Neural progenitor cell (in vitro differentiated cells): ENCODE measurements around the gene DNAJB12.

Source experiments
- EZH2 ChIP-seq: fragments of 200-600 bp; sonication (generic); IDR thresholded peaks from 2 replicates; pipeline ENCODE4 v1.6.1; 2017; ENCODE audit warnings: antibody characterized with exemption, mild to moderate bottlenecking, moderate library complexity
- EZH2phosphoT487 ChIP-seq: fragments of 200-600 bp; sonication (generic); IDR thresholded peaks from 2 replicates; pipeline ENCODE4 v1.6.1; 2017; ENCODE audit warnings: antibody characterized with exemption
- TF ChIP-seq, protein P1 (sequence below): fragments of 200-600 bp; sonication (generic); IDR thresholded peaks from 2 replicates; pipeline ENCODE4 v1.5.1; 2017; ENCODE audit warnings: antibody characterized with exemption, mild to moderate bottlenecking

DNA sequence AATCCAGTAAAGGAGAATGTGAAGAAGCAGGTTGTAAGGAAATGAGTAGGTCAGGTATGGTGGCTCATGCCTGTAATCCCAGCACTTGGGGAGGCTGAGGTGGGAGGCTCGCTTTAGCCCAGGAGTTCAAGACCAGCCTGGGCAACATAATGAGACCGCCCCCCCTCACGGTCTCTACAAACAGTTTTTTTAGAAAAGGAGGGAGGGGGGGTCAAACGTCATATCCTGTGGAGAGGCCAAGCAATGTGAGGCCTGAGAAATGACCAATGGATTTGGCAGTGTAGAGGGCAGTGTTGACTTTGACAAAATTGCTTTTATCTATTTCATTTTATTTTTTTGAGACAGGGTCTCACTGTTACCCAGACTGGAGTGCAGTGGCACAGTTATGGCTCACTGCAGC, 2.3 kb upstream of the DNAJB12 start:
- TF ChIP-seq, protein P1, sequence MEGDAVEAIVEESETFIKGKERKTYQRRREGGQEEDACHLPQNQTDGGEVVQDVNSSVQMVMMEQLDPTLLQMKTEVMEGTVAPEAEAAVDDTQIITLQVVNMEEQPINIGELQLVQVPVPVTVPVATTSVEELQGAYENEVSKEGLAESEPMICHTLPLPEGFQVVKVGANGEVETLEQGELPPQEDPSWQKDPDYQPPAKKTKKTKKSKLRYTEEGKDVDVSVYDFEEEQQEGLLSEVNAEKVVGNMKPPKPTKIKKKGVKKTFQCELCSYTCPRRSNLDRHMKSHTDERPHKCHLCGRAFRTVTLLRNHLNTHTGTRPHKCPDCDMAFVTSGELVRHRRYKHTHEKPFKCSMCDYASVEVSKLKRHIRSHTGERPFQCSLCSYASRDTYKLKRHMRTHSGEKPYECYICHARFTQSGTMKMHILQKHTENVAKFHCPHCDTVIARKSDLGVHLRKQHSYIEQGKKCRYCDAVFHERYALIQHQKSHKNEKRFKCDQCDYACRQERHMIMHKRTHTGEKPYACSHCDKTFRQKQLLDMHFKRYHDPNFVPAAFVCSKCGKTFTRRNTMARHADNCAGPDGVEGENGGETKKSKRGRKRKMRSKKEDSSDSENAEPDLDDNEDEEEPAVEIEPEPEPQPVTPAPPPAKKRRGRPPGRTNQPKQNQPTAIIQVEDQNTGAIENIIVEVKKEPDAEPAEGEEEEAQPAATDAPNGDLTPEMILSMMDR: no peak
- TF ChIP-seq EZH2: no peak
- no peak for TF ChIP-seq EZH2phosphoT487
